Stomach (tissue), 9 donors: ENCODE measurements around the gene KIAA1210. TPM values are rescaled to one million over a fixed set of nuclear protein-coding genes. Genes with fewer than 3 reads are reported as not detected.

Experiments used
- DNase-seq, 2 donors: peaks; one replicate each; pipeline versions ENCODE4 v3.0.0 to v3.0.0-alpha.2; 2013 to 2019
- H3K27ac ChIP-seq, 5 donors: fragments of 200-600 bp in 4 of 5; sonication (generic) in 4 of 5; one replicate each; pipeline ENCODE4 v1.5.1; 2013 to 2019; ENCODE audit warnings: mild to moderate bottlenecking in 1 of 5, moderate library complexity in 1 of 5
- H3K27me3 ChIP-seq, 3 donors: fragments of 200-600 bp; sonication (generic); one replicate each; pipeline ENCODE4 v1.5.1; 2017 to 2019; ENCODE audit warnings: mixed run types in 1 of 3
- H3K36me3 ChIP-seq, 4 donors: fragments of 200-600 bp; sonication (generic); 1 replicate in 3 of 4; 2 replicates in 1 of 4; pipeline ENCODE4 v1.5.1; 2016 to 2019
- H3K4me1 ChIP-seq, 4 donors: fragments of 200-600 bp; sonication (generic); one replicate each; pipeline ENCODE4 v1.5.1; 2016 to 2019
- H3K4me3 ChIP-seq, 4 donors: fragments of 200-600 bp; sonication (generic) in 3 of 4; one replicate each; pipeline ENCODE4 v1.5.1; 2016 to 2019; ENCODE audit warnings: mild to moderate bottlenecking in 1 of 4
- H3K9me3 ChIP-seq, 4 donors: fragments of 200-600 bp; sonication (generic); one replicate each; pipeline ENCODE4 v1.5.1; 2016 to 2019
- CTCF ChIP-seq, 7 experiments: fragments of 450-650 bp in 4 of 7; fragments of 200-600 bp in 3 of 7; sonication (generic) in 3 of 7; IDR thresholded peaks; one replicate each; pipeline ENCODE4 v1.5.1; 2016 to 2019; ENCODE audit warnings: antibody characterized with exemption in 7 of 7, control low read depth in 2 of 7, mild to moderate bottlenecking in 1 of 7
- EP300 ChIP-seq: sonication (generic); formaldehyde crosslinking; IDR thresholded peaks from one replicate; pipeline ENCODE4 v1.6.1; 2017; ENCODE audit warnings: antibody characterized with exemption
- POLR2A ChIP-seq, 4 donors: fragments of 450-650 bp; IDR thresholded peaks; one replicate each; pipeline ENCODE4 v1.6.1; 2016; ENCODE audit warnings: antibody characterized with exemption in 4 of 4, control low read depth in 2 of 4, mild to moderate bottlenecking in 1 of 4, moderate library complexity in 1 of 4
- POLR2AphosphoS5 ChIP-seq, 3 donors: sonication (generic); formaldehyde crosslinking; IDR thresholded peaks; one replicate each; pipeline ENCODE4 v1.6.1; 2016; ENCODE audit warnings: antibody characterized with exemption in 3 of 3
- WGBS, 5 donors: extraction: QIAGEN DNeasy Blood & Tissue Kit in 3 of 5; methylation state at CpG; one replicate each; pipeline versions ENCODE4 v1.1.5 to v1.1.7; 2013 to 2018; 5-methylcytosine and 5-hydroxymethylcytosine counted together
- intact Hi-C: fragments of 100-400 bp; cut with DNase I; formaldehyde crosslinking; loops from one replicate; pipeline ENCODE4 v1.15.1; 2023; ENCODE audit warnings: low total_unique reads
- polyA plus RNA-seq, 3 donors: library from polyadenylated mRNA; stranded (reverse); fragments of 200-250 nt; gene quantifications; one replicate each; pipeline ENCODE4 v1.2.3, GENCODE V29; 2013
- total RNA-seq, 5 donors: library from RNA; depleted of rRNA; stranded (reverse); fragments of >200 nt; gene quantifications; one replicate each; pipeline versions ENCODE4 v1.1.0 to v1.2.3, GENCODE V29; 2014 to 2016
- donor health status: healthy with polysubstance abuse.
- donor health status: Bipolar disorder and iron deficiency.
- donor health status: healthy.

KIAA1210 gene
- total and polyA plus RNA-seq, 8 donors: 44.3 TPM; not detected in 7

GRCh38 chrX:119132316-119132715, 4.7 kb upstream of the KIAA1210 start:
- Histone ChIP-seq H3K36me3 (no peaks in the 10 kb centered on the region), H3K4me1 (no peaks in the 10 kb centered on the region), H3K4me3 (no peak overlapping the region), H3K27me3 (no peaks in the 10 kb centered on the region), H3K27ac (no peak overlapping the region), H3K9me3 (no peaks in the 10 kb centered on the region)
- 54 to 73% (median 61%) methylated on average over 1 to 2 of the region's 2 CpGs for WGBS, 5 donors
- DNase-seq: peak in 1 of 2 donors; percentile 16
- intact Hi-C loops: no loop called here
- TF ChIP-seq EP300 (no peak), CTCF (IDR thresholded peaks at IDR 0.05) (no peak), POLR2AphosphoS5 (IDR thresholded peaks at IDR 0.05) (no peak), POLR2A (IDR thresholded peaks at IDR 0.05) (no peak)

GRCh38 chrX:119130911-119131310, 3.3 kb upstream of the KIAA1210 start:
- peak in 1 of 2 donors; percentile 12 for DNase-seq
- no peak overlapping the region for H3K27ac ChIP-seq
- no peak for TF ChIP-seq POLR2A (IDR thresholded peaks at IDR 0.05)
- no peak for TF ChIP-seq CTCF (IDR thresholded peaks at IDR 0.05)
- no peak for TF ChIP-seq POLR2AphosphoS5 (IDR thresholded peaks at IDR 0.05)
- no peak for TF ChIP-seq EP300
- no peaks in the 10 kb centered on the region for H3K9me3 ChIP-seq
- 69 to 100% (median 80%) methylated on average over 2 of the region's 2 CpGs for WGBS, 5 donors
- no peaks in the 10 kb centered on the region for H3K4me1 ChIP-seq
- intact Hi-C loops: no loop called here
- no peaks in the 10 kb centered on the region for H3K36me3 ChIP-seq
- no peaks in the 10 kb centered on the region for H3K27me3 ChIP-seq
- no peak overlapping the region for H3K4me3 ChIP-seq

GRCh38 chrX:119121341-119121740, 6.3 kb downstream of the KIAA1210 start:
- peak in 1 of 2 donors; percentile 40 for DNase-seq
- Histone ChIP-seq H3K27me3 (no peaks in the 10 kb centered on the region), H3K4me1 (no peaks in the 10 kb centered on the region), H3K4me3 (no peak overlapping the region), H3K9me3 (no peaks in the 10 kb centered on the region), H3K36me3 (no peaks in the 10 kb centered on the region), H3K27ac (no peak overlapping the region)
- intact Hi-C loops: no loop called here
- TF ChIP-seq CTCF (IDR thresholded peaks at IDR 0.05) (no peak), POLR2A (IDR thresholded peaks at IDR 0.05) (no peak), EP300 (no peak), POLR2AphosphoS5 (IDR thresholded peaks at IDR 0.05) (no peak)
- 75 to 90% (median 84%) methylated on average over 1 of the region's 1 CpG for WGBS, 5 donors

- H3K27me3 ChIP-seq: peaks cover 0 to 3% (median 0%) of the 10 kb centered on the region in 3 donors
- peak; percentile 45 to 77 for DNase-seq
These were observed 8.7 kb downstream of the KIAA1210 start for GRCh38 chrX:119118780-119119395.

More at GRCh38 chrX:119118780-119119395, 8.7 kb downstream of the KIAA1210 start:
- Histone ChIP-seq H3K9me3 (no peaks in the 10 kb centered on the region), H3K4me3 (no peak overlapping the region), H3K27ac (no peak overlapping the region), H3K4me1 (no peaks in the 10 kb centered on the region), H3K36me3 (no peaks in the 10 kb centered on the region)
- intact Hi-C loops: no loop called here
- TF ChIP-seq POLR2A (IDR thresholded peaks at IDR 0.05) (no peak), CTCF (IDR thresholded peaks at IDR 0.05) (peak in 5 of 7 experiments; percentile 45 to 76 (median 69))
- 6 to 18% (median 11%) methylated on average over 6 of the region's 6 CpGs for WGBS, 5 donors
